NAMALWA (cell line): ENCODE results near the gene NAPSA.
"Not testable (repeated sequence)": the region's sequence is repeated elsewhere in the genome, so short reads cannot be mapped to it uniquely, and the experiment has no call there.

Experiments used
- DNase-seq: peaks from one replicate; pipeline ENCODE4 v3.0.0-alpha.2; 2015; ENCODE audit warnings: low spot score

NAPSA gene

GRCh38 chr19:50365434-50366306, at the start of gene NAPSA:
TSS of gene NAPSA (minus strand) at chr19:50365639. CDS start at chr19:50365621, 18 bp downstream.
- peak; percentile 74 for DNase-seq

- no peak for DNase-seq
These were observed 48.1 kb upstream of the NAPSA start for GRCh38 chr19:50413531-50413930.

DNA sequence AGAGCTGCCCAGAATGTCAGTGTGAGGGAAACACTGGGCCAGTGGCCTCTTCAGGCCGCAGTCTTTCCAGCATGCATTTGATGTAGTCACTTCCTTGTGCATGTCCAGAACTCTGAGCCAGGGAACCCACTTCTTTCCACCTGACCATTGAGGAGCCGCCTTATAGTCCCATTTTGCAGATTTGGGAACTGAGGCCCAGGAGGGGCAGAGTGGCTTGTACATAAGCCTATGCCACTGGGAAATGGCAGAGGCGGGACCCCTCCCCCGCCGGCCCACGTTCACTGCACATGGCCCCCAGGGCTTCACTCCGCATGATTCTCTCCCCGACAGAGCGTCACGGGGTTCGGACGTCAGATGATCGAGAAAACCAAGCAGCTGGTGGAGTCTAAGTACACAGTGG, 47.7 kb upstream of the NAPSA start:
- no peak for DNase-seq

- DNase-seq, result no peak
These were observed 47.0 kb upstream of the NAPSA start for GRCh38 chr19:50412419-50412818.

GRCh38 chr19:50410109-50410508, 44.7 kb upstream of the NAPSA start:
- DNase-seq, result no peak

DNA sequence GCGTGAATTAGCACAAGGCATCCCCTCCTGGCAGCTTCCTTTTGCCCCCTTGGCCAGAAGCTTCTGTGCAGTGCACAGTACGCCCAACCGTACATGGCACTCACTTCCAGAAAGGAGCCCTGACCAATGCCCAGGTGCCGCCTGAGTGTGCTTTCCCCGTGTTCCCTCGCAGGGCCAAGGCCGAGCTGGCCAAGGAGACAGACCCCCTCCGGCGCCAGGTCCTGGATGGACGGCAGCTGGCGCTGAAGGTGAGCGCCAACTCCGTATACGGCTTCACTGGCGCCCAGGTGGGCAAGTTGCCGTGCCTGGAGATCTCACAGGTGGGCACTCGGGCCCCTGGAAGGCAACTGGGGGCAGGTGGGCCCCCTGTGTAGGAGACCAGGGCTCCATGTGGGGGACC, 43.9 kb upstream of the NAPSA start:
- DNase-seq, result no peak

DNA sequence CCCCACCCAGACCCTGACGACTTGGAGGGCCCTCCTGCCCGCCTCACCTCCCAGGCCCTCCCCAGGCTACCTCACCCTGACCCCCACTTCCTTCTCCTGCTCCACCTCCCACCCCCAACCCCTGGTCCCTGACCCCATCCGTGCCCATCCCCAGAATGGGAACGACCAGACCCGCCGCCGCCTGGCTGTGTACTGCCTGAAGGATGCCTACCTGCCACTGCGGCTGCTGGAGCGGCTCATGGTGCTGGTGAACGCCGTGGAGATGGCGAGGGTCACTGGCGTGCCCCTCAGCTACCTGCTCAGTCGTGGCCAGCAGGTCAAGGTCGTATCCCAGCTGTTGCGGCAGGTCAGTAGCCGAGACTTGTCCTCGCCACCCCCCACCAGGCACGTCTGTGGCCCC, 41.4 kb upstream of the NAPSA start:
- no peak for DNase-seq

- no peak for DNase-seq
These were observed 40.8 kb upstream of the NAPSA start for GRCh38 chr19:50406156-50406820.

DNA sequence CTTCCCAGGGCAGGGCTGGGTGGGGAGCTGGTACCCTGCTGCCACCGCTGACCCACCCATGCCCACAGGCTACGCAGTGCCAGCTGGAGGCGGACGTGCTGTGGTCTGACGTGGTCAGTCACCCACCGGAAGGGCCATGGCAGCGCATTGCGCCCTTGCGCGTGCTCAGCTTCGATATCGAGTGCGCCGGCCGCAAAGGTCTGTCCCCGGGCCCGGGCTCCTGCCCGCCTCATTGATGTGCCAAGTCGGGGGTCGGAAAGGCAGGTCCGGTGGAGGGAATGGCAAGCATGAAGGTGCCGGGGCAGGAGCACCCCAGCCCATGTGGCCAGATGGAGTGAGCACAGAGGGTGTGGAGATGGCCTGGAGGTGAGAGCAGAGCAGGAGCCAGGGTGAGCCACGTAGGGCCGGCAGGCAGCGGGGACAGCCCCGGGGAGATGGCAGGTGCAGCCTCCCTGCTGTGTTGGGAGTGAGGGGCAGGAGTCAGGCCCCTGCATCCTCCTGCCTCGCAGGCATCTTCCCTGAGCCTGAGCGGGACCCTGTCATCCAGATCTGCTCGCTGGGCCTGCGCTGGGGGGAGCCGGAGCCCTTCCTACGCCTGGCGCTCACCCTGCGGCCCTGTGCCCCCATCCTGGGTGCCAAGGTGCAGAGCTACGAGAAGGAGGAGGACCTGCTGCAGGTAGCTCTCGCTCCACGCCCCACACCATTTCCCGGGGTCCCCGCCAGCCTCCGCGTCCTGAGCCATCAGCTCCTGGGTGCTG, 37.3 kb upstream of the NAPSA start:
- DNase-seq, result no peak

GRCh38 chr19:50401605-50402450, 36.4 kb upstream of the NAPSA start:
- DNase-seq, result no peak

GRCh38 chr19:50399368-50399745, 33.9 kb upstream of the NAPSA start:
- no peak for DNase-seq

GRCh38 chr19:50398675-50399367, 33.4 kb upstream of the NAPSA start:
- DNase-seq, result no peak

DNA sequence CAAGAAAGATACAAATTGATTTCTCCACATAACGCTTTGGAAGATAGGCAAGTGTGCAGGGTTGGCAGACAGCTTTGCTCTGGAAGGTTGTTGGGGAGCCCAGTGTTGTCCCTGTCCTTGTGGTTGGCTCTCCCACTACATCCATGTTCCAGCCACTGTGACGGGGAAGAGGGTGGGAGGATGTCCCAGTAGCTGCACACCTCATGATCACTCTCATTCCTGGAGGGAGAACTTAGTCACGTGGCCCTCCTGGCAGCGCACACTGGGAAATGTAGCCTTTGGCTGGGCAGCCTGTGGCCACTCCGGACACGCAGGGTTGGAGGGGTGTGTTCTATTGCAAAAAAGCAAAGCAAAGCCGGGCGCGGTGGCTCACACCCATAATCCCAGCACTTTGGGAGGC, 28.6 kb upstream of the NAPSA start:
- no peak for DNase-seq

DNA sequence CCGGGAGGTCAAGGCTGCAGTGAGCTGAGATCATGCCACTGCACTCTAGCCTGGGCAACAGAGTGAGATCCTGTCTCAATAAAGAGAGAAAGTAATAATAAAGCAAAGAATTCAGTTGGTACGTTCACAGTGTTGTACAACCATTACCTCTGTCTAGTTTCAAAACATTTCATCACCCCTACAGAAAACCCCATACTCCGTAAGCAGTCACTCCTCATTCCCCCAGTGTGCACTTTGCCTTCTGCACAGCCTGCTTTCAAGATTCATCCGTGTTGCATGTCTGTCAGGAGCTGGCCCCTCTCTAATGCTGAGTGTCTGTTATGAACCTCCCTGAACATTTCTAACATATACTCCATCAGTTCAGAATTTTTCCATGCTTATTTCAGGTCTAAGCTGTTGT, 28.1 kb upstream of the NAPSA start:
- no peak for DNase-seq

DNA sequence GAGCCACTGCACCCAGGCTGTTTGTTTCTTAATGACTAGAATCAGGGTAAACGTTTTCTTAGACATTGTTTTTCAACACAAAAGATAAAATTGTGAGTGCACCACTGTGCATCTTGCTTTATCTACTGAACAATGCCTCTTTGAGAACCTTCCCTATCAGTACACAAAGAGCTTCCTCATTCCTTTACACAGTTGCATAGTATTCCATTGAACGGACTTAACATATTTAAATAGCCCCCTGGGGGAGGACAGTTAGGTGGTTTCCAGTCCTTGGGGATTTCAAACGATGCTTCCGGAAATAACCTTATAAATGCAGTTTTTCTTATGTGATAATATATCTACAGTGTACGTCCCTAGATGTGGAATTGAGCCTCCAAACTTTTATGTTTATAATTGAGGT, 27.3 kb upstream of the NAPSA start:
- DNase-seq, result no peak

- not testable (repeated sequence) for DNase-seq
These were observed 25.5 kb upstream of the NAPSA start for GRCh38 chr19:50390952-50391351.

GRCh38 chr19:50390295-50390694, 24.9 kb upstream of the NAPSA start:
- not testable (repeated sequence) for DNase-seq

DNA sequence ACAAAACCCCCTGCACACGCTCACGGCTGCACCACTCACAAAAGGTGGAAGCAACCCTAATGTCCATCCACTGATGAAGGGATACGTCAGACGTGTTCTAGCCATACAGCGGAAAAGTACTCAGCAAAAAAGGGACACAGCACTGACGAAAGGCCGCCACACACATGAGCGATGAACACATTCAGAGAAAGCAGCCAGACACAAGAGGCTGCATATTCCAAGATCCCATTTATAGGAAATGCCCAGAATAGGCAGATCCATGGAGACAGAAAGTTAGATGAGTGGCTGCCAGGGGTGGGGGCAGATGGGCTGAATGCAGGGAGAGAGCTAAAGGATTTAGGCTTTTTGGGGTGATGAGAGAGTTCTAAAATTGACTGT, 22.4 kb upstream of the NAPSA start:
- no peak for DNase-seq

DNA sequence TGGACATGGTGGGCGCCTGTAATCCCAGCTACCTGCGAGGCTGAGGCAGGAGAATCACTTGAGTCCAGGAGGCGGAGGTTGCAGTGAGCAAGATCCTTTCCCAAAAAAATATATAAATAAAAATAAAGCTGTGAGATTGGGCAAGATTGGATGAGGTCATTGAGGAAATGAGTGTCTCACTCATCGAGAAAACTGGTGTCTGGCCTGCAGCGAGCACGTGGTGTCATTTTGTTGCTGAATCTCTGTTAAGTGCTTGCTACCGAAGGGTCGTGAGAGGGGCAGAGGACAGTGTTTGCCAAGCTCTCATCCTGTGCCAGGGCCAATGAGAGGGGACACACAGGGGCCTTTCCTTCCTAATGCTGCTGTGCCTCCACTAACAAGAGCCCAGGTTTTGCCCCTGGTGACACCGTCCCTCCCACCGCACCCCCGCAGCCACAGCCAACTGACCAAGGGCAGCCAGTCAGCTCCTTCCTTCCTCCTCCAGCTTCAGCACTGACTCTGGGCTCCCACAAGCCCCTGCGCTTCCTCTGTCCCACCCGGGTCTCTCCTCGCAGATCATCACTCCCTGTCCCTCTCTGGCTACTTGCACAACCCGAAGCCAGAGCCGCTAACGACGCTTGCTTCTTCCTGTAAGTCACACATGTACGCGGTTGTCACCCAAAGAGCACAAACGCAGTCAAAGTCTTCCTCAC, 21.9 kb upstream of the NAPSA start:
- no peak for DNase-seq

DNA sequence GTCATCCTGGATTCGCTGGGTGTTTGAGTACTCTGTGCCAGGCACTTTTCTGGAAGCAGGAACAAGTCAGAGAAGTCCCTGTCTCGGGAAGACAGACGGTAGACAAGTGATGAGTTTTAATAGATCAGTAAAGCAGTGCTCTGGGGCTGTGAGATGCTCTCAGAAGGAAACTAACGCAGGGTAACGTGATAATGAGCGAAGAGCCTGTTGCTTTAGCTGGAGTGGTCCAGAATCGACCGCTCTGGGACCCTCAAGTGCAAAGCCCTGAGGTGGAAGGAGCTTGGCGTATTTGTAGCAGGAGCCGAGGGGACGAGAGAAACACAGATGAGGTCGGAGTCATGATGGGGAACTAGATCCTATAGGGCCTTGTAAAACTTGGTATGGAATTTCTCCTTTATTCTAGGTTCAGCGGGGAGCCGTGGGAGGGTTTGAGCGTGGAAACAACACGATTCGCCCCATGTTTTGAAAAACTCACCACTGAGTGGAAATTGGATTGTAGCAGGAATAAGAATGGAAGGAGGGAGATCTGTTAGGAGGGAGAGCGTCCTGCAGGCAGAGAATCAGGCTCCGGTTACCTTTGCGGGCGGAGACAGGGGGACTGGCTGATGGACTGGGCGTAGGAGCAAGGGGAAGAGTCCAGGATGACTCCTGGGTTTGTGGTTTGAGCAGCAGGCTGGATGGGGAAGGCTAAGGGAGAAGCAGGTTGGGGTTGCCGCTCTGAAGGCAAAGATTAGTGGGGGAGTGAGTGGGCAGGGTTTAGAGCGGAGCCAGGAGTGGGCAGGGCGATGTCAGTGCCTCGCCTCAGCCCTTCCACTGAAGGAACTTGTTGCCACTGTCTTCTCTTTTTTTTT, 19.5 kb upstream of the NAPSA start:
- no peak for DNase-seq
